Measurements from ENCODE around the gene CPT1B.

Gene CPT1B

DNA sequence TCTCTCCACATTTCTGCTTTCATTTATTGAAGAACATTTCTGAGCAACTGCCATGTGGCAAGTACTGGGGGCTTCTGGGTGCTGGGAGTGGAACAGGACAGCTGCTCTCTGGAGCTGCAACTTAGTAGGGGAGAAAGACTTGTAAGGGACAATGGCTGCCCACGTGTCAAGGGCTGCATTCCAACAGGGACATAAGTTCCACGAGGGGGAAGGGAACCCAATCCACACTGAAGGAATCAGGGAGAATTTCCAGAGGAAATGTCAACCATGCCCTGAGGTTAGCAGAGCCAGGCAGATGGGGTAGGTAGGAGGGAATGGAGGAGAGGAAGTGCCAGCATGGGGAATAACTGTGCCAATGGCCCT, 24.1 kb upstream of the CPT1B start:
- ChIA-PET POLR2A (interaction anchor here (1.5 kb wide), 1 partner anchor 11 kb away, joined by 6 read pairs; no protein-coding TSS in a partner anchor), CTCF (interaction anchor here (0.6 to 1.2 kb wide), 4 partner anchors 12 to 359 kb away, joined by 3 to 7 read pairs (median 6); partner anchors contain the start of gene SYCE3)
- Histone ChIP-seq H3K36me3 (ENCODE audit: control insufficient read depth in 2 of 2, insufficient read depth in 1 of 2, low read length in 2 of 2) (peaks cover 0 to 51% of the 10 kb centered on the region in 2 experiments; a peak in 1 of 3 replicates), H3K27ac (ENCODE audit: extremely low read depth, low read depth, low read length) (no peak overlapping the region), H3K9me3 (ENCODE audit: control insufficient read depth, insufficient read depth, low read depth, low read length) (no peaks in the 10 kb centered on the region), H3K4me1 (ENCODE audit: control insufficient read depth, insufficient read depth, low read length) (0 out of 2 replicates have a peak, but pooled peaks cover 3% of the 10 kb centered on the region), H3K4me3 (ENCODE audit: low read depth, low read length) (no peak overlapping the region)
- TF ChIP-seq, protein P1, sequence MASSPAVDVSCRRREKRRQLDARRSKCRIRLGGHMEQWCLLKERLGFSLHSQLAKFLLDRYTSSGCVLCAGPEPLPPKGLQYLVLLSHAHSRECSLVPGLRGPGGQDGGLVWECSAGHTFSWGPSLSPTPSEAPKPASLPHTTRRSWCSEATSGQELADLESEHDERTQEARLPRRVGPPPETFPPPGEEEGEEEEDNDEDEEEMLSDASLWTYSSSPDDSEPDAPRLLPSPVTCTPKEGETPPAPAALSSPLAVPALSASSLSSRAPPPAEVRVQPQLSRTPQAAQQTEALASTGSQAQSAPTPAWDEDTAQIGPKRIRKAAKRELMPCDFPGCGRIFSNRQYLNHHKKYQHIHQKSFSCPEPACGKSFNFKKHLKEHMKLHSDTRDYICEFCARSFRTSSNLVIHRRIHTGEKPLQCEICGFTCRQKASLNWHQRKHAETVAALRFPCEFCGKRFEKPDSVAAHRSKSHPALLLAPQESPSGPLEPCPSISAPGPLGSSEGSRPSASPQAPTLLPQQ (tag by site-specific recombination; IDR thresholded peaks at IDR 0.05), result no peak
- no peak for TF ChIP-seq HOXA7 (CRISPR knock-in tag; IDR thresholded peaks at IDR 0.05; ENCODE audit: borderline replicate concordance)
- TF ChIP-seq, protein P2, sequence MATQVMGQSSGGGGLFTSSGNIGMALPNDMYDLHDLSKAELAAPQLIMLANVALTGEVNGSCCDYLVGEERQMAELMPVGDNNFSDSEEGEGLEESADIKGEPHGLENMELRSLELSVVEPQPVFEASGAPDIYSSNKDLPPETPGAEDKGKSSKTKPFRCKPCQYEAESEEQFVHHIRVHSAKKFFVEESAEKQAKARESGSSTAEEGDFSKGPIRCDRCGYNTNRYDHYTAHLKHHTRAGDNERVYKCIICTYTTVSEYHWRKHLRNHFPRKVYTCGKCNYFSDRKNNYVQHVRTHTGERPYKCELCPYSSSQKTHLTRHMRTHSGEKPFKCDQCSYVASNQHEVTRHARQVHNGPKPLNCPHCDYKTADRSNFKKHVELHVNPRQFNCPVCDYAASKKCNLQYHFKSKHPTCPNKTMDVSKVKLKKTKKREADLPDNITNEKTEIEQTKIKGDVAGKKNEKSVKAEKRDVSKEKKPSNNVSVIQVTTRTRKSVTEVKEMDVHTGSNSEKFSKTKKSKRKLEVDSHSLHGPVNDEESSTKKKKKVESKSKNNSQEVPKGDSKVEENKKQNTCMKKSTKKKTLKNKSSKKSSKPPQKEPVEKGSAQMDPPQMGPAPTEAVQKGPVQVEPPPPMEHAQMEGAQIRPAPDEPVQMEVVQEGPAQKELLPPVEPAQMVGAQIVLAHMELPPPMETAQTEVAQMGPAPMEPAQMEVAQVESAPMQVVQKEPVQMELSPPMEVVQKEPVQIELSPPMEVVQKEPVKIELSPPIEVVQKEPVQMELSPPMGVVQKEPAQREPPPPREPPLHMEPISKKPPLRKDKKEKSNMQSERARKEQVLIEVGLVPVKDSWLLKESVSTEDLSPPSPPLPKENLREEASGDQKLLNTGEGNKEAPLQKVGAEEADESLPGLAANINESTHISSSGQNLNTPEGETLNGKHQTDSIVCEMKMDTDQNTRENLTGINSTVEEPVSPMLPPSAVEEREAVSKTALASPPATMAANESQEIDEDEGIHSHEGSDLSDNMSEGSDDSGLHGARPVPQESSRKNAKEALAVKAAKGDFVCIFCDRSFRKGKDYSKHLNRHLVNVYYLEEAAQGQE (tag by site-specific recombination; IDR thresholded peaks at IDR 0.05), result no peak
- TF ChIP-seq ZNF426 (tag by site-specific recombination; IDR thresholded peaks at IDR 0.05), result no peak
- no peak for TF ChIP-seq ZNF311 (tag by site-specific recombination; IDR thresholded peaks at IDR 0.05; ENCODE audit: borderline replicate concordance)
- TF ChIP-seq, protein P3, sequence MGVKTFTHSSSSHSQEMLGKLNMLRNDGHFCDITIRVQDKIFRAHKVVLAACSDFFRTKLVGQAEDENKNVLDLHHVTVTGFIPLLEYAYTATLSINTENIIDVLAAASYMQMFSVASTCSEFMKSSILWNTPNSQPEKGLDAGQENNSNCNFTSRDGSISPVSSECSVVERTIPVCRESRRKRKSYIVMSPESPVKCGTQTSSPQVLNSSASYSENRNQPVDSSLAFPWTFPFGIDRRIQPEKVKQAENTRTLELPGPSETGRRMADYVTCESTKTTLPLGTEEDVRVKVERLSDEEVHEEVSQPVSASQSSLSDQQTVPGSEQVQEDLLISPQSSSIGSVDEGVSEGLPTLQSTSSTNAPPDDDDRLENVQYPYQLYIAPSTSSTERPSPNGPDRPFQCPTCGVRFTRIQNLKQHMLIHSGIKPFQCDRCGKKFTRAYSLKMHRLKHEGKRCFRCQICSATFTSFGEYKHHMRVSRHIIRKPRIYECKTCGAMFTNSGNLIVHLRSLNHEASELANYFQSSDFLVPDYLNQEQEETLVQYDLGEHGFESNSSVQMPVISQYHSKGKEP (tag by site-specific recombination; IDR thresholded peaks at IDR 0.05), result no peak
- TF ChIP-seq ZNF214 (tag by site-specific recombination; IDR thresholded peaks at IDR 0.05; ENCODE audit: borderline replicate concordance), result no peak
- no peak for TF ChIP-seq ZNF747 (tag by site-specific recombination; IDR thresholded peaks at IDR 0.05)
- TF ChIP-seq, protein P4, sequence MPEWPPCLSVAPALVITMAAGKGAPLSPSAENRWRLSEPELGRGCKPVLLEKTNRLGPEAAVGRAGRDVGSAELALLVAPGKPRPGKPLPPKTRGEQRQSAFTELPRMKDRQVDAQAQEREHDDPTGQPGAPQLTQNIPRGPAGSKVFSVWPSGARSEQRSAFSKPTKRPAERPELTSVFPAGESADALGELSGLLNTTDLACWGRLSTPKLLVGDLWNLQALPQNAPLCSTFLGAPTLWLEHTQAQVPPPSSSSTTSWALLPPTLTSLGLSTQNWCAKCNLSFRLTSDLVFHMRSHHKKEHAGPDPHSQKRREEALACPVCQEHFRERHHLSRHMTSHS (tag by site-specific recombination; IDR thresholded peaks at IDR 0.05), result no peak
- no peak for TF ChIP-seq ZNF510 (tag by site-specific recombination; IDR thresholded peaks at IDR 0.05; ENCODE audit: insufficient replicate concordance)
- no peak for TF ChIP-seq ZNF701 (tag by site-specific recombination; IDR thresholded peaks at IDR 0.05)
- TF ChIP-seq, protein P5, sequence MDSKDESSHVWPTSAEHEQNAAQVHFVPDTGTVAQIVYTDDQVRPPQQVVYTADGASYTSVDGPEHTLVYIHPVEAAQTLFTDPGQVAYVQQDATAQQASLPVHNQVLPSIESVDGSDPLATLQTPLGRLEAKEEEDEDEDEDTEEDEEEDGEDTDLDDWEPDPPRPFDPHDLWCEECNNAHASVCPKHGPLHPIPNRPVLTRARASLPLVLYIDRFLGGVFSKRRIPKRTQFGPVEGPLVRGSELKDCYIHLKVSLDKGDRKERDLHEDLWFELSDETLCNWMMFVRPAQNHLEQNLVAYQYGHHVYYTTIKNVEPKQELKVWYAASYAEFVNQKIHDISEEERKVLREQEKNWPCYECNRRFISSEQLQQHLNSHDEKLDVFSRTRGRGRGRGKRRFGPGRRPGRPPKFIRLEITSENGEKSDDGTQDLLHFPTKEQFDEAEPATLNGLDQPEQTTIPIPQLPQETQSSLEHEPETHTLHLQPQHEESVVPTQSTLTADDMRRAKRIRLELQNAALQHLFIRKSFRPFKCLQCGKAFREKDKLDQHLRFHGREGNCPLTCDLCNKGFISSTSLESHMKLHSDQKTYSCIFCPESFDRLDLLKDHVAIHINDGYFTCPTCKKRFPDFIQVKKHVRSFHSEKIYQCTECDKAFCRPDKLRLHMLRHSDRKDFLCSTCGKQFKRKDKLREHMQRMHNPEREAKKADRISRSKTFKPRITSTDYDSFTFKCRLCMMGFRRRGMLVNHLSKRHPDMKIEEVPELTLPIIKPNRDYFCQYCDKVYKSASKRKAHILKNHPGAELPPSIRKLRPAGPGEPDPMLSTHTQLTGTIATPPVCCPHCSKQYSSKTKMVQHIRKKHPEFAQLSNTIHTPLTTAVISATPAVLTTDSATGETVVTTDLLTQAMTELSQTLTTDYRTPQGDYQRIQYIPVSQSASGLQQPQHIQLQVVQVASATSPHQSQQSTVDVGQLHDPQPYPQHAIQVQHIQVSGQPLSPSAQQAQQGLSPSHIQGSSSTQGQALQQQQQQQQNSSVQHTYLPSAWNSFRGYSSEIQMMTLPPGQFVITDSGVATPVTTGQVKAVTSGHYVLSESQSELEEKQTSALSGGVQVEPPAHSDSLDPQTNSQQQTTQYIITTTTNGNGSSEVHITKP (tag by site-specific recombination; IDR thresholded peaks at IDR 0.05), result no peak
- no peak for TF ChIP-seq MEIS1 (CRISPR knock-in tag; IDR thresholded peaks at IDR 0.05; ENCODE audit: borderline replicate concordance)
- TF ChIP-seq ZFP37 (tag by site-specific recombination; IDR thresholded peaks at IDR 0.05), result no peak
- TF ChIP-seq, protein P6, sequence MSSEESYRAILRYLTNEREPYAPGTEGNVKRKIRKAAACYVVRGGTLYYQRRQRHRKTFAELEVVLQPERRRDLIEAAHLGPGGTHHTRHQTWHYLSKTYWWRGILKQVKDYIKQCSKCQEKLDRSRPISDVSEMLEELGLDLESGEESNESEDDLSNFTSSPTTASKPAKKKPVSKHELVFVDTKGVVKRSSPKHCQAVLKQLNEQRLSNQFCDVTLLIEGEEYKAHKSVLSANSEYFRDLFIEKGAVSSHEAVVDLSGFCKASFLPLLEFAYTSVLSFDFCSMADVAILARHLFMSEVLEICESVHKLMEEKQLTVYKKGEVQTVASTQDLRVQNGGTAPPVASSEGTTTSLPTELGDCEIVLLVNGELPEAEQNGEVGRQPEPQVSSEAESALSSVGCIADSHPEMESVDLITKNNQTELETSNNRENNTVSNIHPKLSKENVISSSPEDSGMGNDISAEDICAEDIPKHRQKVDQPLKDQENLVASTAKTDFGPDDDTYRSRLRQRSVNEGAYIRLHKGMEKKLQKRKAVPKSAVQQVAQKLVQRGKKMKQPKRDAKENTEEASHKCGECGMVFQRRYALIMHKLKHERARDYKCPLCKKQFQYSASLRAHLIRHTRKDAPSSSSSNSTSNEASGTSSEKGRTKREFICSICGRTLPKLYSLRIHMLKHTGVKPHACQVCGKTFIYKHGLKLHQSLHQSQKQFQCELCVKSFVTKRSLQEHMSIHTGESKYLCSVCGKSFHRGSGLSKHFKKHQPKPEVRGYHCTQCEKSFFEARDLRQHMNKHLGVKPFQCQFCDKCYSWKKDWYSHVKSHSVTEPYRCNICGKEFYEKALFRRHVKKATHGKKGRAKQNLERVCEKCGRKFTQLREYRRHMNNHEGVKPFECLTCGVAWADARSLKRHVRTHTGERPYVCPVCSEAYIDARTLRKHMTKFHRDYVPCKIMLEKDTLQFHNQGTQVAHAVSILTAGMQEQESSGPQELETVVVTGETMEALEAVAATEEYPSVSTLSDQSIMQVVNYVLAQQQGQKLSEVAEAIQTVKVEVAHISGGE (tag by site-specific recombination; conservative IDR thresholded peaks at IDR 0.05; ENCODE audit: low read depth), result no peak
- no peak for TF ChIP-seq WT1 (tag by site-specific recombination; IDR thresholded peaks at IDR 0.05)
